ENCODE results near the gene GALNT17. TPM values are rescaled to one million over a fixed set of nuclear protein-coding genes. Genes with fewer than 3 reads are reported as not detected.

GALNT17 gene
- total and polyA plus RNA-seq, 2 experiments from 2014 or later = 11.1 to 65.6 TPM

DNA sequence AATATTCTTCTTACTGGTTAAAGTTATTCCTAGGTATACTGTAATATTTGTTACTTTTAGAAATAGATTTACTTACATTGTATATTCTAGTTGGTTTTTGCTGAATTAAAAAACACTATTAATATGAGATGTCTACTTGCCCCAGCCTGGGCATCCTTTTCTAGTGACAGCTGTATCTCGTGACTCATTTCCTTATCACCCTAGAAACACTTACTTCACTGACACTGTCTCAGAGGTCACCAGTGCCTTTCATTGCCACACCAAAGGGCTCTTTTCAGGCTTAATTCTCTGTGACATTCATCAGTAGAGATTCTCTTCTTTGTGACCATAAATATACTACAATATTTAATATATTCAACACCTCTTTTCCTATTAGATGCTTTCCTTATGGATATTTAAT, 194.7 kb downstream of the GALNT17 start:
- H3K36me3 Mint-ChIP-seq (ENCODE audit: low read depth) = peaks cover 9% of the 10 kb centered on the region
- no peaks in the 10 kb centered on the region for H3K9me2 ChIP-seq (ENCODE audit: insufficient read depth)
- 0 out of 3 replicates have a peak, but pooled peaks cover 2% of the 10 kb centered on the region for H3K9me3 Mint-ChIP-seq
- H2AFZ ChIP-seq = no peak overlapping the region
- H3K27ac Mint-ChIP-seq = no peak overlapping the region
- no peaks in the 10 kb centered on the region for H3K27me3 ChIP-seq (ENCODE audit: insufficient read depth)
- 0 out of 2 replicates have a peak, but pooled peaks cover 8% of the 10 kb centered on the region for H4K20me1 ChIP-seq (replicated peaks; ENCODE audit: insufficient read depth)
- peaks cover 47% of the 10 kb centered on the region for H3K79me2 ChIP-seq (replicated peaks; ENCODE audit: insufficient read depth)
- peaks cover 27% of the 10 kb centered on the region for H3K4me1 ChIP-seq (ENCODE audit: insufficient read depth)
- H3K4me3 Mint-ChIP-seq = no peak overlapping the region
- peaks cover 13% of the 10 kb centered on the region for H3K27me3 Mint-ChIP-seq (ENCODE audit: insufficient read depth, low read depth, poor library complexity)
- no peak overlapping the region for H3K4me2 ChIP-seq
- H3F3A ChIP-seq (replicated peaks; ENCODE audit: low read depth) = no peaks in the 10 kb centered on the region
- H3K4me1 Mint-ChIP-seq = peaks cover 39% of the 10 kb centered on the region
- H3K4me3 ChIP-seq = no peak overlapping the region
- TF ChIP-seq ZNF331 (CRISPR knock-in tag; IDR thresholded peaks at IDR 0.05; ENCODE audit: low read depth) (no peak), ZNF114 (CRISPR knock-in tag; IDR thresholded peaks at IDR 0.05) (no peak), EZH2 (IDR thresholded peaks at IDR 0.05; ENCODE audit: low read depth, unreplicated experiment) (no peak), POLR2AphosphoS5 (IDR thresholded peaks at IDR 0.05; ENCODE audit: low read depth) (no peak)
- TF ChIP-seq, protein P1, sequence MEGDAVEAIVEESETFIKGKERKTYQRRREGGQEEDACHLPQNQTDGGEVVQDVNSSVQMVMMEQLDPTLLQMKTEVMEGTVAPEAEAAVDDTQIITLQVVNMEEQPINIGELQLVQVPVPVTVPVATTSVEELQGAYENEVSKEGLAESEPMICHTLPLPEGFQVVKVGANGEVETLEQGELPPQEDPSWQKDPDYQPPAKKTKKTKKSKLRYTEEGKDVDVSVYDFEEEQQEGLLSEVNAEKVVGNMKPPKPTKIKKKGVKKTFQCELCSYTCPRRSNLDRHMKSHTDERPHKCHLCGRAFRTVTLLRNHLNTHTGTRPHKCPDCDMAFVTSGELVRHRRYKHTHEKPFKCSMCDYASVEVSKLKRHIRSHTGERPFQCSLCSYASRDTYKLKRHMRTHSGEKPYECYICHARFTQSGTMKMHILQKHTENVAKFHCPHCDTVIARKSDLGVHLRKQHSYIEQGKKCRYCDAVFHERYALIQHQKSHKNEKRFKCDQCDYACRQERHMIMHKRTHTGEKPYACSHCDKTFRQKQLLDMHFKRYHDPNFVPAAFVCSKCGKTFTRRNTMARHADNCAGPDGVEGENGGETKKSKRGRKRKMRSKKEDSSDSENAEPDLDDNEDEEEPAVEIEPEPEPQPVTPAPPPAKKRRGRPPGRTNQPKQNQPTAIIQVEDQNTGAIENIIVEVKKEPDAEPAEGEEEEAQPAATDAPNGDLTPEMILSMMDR (conservative IDR thresholded peaks at IDR 0.05; ENCODE audit: low read depth in 2 of 2) = no peak
- TF ChIP-seq, protein P2, sequence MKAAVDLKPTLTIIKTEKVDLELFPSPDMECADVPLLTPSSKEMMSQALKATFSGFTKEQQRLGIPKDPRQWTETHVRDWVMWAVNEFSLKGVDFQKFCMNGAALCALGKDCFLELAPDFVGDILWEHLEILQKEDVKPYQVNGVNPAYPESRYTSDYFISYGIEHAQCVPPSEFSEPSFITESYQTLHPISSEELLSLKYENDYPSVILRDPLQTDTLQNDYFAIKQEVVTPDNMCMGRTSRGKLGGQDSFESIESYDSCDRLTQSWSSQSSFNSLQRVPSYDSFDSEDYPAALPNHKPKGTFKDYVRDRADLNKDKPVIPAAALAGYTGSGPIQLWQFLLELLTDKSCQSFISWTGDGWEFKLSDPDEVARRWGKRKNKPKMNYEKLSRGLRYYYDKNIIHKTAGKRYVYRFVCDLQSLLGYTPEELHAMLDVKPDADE (IDR thresholded peaks at IDR 0.05) = no peak
- TF ChIP-seq, protein P3, sequence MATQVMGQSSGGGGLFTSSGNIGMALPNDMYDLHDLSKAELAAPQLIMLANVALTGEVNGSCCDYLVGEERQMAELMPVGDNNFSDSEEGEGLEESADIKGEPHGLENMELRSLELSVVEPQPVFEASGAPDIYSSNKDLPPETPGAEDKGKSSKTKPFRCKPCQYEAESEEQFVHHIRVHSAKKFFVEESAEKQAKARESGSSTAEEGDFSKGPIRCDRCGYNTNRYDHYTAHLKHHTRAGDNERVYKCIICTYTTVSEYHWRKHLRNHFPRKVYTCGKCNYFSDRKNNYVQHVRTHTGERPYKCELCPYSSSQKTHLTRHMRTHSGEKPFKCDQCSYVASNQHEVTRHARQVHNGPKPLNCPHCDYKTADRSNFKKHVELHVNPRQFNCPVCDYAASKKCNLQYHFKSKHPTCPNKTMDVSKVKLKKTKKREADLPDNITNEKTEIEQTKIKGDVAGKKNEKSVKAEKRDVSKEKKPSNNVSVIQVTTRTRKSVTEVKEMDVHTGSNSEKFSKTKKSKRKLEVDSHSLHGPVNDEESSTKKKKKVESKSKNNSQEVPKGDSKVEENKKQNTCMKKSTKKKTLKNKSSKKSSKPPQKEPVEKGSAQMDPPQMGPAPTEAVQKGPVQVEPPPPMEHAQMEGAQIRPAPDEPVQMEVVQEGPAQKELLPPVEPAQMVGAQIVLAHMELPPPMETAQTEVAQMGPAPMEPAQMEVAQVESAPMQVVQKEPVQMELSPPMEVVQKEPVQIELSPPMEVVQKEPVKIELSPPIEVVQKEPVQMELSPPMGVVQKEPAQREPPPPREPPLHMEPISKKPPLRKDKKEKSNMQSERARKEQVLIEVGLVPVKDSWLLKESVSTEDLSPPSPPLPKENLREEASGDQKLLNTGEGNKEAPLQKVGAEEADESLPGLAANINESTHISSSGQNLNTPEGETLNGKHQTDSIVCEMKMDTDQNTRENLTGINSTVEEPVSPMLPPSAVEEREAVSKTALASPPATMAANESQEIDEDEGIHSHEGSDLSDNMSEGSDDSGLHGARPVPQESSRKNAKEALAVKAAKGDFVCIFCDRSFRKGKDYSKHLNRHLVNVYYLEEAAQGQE (IDR thresholded peaks at IDR 0.05; ENCODE audit: unreplicated experiment) = no peak
- TF ChIP-seq, protein P4, sequence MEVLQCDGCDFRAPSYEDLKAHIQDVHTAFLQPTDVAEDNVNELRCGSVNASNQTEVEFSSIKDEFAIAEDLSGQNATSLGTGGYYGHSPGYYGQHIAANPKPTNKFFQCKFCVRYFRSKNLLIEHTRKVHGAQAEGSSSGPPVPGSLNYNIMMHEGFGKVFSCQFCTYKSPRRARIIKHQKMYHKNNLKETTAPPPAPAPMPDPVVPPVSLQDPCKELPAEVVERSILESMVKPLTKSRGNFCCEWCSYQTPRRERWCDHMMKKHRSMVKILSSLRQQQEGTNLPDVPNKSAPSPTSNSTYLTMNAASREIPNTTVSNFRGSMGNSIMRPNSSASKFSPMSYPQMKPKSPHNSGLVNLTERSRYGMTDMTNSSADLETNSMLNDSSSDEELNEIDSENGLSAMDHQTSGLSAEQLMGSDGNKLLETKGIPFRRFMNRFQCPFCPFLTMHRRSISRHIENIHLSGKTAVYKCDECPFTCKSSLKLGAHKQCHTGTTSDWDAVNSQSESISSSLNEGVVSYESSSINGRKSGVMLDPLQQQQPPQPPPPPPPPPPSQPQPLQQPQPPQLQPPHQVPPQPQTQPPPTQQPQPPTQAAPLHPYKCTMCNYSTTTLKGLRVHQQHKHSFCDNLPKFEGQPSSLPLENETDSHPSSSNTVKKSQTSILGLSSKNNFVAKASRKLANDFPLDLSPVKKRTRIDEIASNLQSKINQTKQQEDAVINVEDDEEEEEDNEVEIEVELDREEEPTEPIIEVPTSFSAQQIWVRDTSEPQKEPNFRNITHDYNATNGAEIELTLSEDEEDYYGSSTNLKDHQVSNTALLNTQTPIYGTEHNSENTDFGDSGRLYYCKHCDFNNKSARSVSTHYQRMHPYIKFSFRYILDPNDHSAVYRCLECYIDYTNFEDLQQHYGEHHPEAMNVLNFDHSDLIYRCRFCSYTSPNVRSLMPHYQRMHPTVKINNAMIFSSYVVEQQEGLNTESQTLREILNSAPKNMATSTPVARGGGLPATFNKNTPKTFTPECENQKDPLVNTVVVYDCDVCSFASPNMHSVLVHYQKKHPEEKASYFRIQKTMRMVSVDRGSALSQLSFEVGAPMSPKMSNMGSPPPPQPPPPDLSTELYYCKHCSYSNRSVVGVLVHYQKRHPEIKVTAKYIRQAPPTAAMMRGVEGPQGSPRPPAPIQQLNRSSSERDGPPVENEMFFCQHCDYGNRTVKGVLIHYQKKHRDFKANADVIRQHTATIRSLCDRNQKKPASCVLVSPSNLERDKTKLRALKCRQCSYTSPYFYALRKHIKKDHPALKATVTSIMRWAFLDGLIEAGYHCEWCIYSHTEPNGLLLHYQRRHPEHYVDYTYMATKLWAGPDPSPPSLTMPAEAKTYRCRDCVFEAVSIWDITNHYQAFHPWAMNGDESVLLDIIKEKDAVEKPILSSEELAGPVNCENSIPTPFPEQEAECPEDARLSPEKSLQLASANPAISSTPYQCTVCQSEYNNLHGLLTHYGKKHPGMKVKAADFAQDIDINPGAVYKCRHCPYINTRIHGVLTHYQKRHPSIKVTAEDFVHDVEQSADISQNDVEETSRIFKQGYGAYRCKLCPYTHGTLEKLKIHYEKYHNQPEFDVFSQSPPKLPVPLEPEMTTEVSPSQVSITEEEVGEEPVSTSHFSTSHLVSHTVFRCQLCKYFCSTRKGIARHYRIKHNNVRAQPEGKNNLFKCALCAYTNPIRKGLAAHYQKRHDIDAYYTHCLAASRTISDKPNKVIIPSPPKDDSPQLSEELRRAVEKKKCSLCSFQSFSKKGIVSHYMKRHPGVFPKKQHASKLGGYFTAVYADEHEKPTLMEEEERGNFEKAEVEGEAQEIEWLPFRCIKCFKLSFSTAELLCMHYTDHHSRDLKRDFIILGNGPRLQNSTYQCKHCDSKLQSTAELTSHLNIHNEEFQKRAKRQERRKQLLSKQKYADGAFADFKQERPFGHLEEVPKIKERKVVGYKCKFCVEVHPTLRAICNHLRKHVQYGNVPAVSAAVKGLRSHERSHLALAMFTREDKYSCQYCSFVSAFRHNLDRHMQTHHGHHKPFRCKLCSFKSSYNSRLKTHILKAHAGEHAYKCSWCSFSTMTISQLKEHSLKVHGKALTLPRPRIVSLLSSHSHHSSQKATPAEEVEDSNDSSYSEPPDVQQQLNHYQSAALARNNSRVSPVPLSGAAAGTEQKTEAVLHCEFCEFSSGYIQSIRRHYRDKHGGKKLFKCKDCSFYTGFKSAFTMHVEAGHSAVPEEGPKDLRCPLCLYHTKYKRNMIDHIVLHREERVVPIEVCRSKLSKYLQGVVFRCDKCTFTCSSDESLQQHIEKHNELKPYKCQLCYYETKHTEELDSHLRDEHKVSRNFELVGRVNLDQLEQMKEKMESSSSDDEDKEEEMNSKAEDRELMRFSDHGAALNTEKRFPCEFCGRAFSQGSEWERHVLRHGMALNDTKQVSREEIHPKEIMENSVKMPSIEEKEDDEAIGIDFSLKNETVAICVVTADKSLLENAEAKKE (CRISPR knock-in tag; IDR thresholded peaks at IDR 0.05) = no peak
- no peak for ATAC-seq
- H3K27ac ChIP-seq (ENCODE audit: low read depth) = no peak overlapping the region
- DNase-seq (ENCODE audit: low spot score) = no peak
- no peaks in the 10 kb centered on the region; the same call in 1 of the 2 replicates for H3K36me3 ChIP-seq (ENCODE audit: insufficient read depth)

Data from GM23338 (cell line).